PFSK-1 (cell line): ENCODE data around the gene KREMEN2.

Experiments
- FOXP2 ChIP-seq: optimal IDR thresholded peaks from 2 replicates; pipeline ENCODE3; 2011; ENCODE audit warnings: borderline replicate concordance, control low read depth, inconsistent platforms; ENCODE audit not compliant: insufficient read depth; ENCODE audit errors: extremely low read length, extremely low read depth
- POLR2AphosphoS5 ChIP-seq: IDR thresholded peaks from 2 replicates; pipeline ENCODE4 v1.6.1; 2012; ENCODE audit warnings: low read depth, mild to moderate bottlenecking, control low read depth, low read length, moderate library complexity
- REST ChIP-seq, 2 experiments: IDR thresholded peaks; 2 replicates each; pipeline versions ENCODE4 v1.6.1 to v1.8.0; 2011 to 2012; ENCODE audit warnings: low read depth in 2 of 2, low read length in 2 of 2, control low read depth in 1 of 2, inconsistent platforms in 1 of 2, mild to moderate bottlenecking in 1 of 2, moderate library complexity in 1 of 2; ENCODE audit not compliant: insufficient read depth in 1 of 2
- SIN3A ChIP-seq: IDR thresholded peaks from 2 replicates; pipeline ENCODE4 v1.6.1; 2012; ENCODE audit warnings: mild to moderate bottlenecking, low read length, moderate library complexity, borderline replicate concordance; ENCODE audit not compliant: insufficient read depth
- TAF1 ChIP-seq: IDR thresholded peaks from 2 replicates; pipeline ENCODE4 v1.6.1; 2012; ENCODE audit warnings: low read length, control low read depth, borderline replicate concordance; ENCODE audit not compliant: insufficient read depth

Gene KREMEN2

DNA sequence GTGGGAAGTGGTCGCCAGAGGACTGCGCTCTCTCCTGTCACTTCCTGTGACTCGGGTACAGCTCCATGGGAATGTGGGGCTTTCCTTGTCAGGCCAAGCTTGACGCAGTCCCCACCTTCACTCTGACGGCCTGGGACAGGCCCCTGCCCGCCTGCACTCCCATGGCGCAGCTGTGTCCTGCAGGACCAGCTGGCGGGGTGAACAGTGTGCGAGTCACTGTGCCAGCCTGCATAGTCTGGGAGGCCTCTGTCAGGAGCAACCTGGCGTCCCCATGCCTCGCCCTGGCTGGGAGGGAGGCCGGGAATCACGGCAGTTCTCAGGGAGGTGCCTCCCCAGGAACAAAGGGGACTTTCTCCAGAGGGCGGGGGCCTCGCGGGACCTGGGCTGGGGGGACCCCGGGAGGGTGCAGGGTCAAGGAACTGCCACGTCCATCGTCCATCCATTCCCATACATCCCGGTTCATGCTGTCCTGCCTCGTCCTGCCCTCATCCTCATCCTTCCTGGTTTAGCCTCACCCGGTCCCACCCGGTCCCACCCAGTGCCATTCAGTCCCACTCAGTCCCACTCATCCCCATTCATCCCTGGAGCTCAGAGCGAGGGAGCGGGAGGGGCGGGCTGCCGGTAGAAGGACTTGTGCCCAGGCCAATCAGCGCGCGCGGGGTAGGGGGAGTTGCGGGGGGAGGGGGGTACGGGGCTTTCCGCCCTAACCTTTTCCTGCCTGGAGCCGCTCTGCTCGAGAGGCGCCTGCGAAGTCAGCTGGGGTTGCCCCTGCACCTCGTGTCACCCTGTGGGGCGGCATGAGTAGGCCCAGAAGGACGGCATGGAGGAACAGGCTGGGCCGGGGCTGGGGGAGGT, 38.9 kb upstream of the KREMEN2 start:
- TF ChIP-seq TAF1 (no peak), POLR2AphosphoS5 (no peak), SIN3A (no peak), REST (IDR thresholded peaks at IDR 0.05; ENCODE audit: insufficient read depth in 1 of 2, low read depth in 2 of 2, low read length in 2 of 2) (no peak), FOXP2 (no peak)

DNA sequence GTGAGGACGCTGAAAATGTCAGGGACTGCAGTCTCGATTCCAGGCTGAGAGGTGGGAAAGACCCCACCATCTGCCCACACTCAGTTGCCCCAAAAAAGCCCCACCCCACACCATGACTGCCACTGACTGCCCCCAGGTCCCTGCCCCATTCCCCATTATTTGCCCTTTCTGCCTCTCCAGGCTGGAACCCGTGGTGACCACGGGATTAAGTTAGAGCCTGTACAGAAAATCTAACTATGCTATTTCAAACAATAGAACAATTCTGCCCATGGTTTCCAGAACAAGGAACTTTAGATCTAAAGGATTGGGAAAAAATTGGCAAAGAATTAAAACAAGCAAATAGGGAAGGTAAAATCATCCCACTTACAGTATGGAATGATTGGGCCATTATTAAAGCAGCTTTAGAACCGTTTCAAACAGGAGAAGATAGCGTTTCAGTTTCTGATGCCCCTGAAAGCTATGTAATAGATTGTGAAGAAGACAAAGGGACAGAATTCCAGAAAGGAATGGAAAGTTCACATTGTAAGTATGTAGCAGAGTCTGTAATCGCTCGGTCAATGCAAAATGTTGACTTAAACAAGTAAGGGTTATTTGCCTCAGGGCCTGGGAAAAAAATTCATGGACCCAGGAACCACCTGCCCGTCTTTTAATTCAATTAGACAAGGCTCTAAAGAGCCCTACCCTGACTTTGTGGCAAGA, 38.0 kb upstream of the KREMEN2 start:
- TF ChIP-seq TAF1 (no peak), POLR2AphosphoS5 (no peak), FOXP2 (no peak), REST (IDR thresholded peaks at IDR 0.05; ENCODE audit: insufficient read depth in 1 of 2, low read depth in 2 of 2, low read length in 2 of 2) (no peak)

- TF ChIP-seq POLR2AphosphoS5 (no peak), TAF1 (no peak), FOXP2 (no peak)
These were observed 37.5 kb upstream of the KREMEN2 start for GRCh38 chr16:2926650-2926999.

DNA sequence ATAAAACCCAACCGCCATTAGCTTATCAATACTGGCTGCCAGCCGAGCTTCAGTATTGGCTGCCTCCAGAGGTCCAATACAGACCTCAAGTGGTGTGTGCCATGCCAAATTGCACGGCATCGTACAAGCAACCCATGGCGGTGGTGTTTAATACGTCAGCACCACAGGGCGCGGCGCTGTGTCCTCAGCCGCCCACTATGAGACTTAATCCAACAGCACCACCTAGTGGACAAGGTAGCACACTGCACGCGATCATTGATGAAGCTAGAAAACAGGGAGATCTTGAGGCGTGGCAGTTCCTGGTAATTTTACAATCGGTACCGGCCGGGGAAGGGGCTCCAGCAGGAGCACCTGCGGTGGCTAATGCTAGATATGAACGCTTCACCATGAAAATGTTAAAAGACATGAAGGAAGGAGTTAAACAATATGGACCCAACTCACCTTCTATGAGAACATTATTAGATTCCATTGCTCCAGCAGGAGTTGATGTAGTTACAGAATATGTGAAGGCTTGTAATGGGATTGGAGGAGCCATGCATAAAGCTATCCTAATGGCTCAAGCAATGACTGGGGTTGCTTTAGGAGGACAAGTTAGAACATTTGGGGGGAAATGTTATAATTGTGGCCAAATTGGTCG, 36.9 kb upstream of the KREMEN2 start:
- TF ChIP-seq REST (IDR thresholded peaks at IDR 0.05; ENCODE audit: insufficient read depth in 1 of 2, low read depth in 2 of 2, low read length in 2 of 2): no peak

DNA sequence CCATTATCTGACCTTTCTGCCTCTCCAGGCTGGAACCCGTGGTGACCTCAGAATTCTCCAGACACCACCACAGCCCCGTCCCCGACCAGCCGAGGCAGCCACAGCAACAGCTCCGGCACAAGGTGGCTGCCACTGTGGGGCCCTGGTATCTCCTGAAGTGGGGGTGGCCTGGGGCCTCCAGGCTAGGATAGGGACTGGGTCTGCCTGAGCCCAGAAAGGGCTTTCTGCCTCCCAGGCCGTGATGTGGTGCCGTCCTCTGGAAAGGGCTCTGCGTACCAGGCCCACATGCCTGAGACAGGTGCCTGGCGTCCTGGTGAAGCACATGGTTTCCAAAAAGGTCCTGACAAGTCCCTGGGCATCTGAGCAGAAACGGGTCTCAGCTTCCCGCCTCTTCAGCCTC, 35.3 kb upstream of the KREMEN2 start:
- TF ChIP-seq TAF1 (no peak), SIN3A (no peak)

- TF ChIP-seq POLR2AphosphoS5 (no peak), TAF1 (no peak), REST (IDR thresholded peaks at IDR 0.05; ENCODE audit: insufficient read depth in 1 of 2, low read depth in 2 of 2, low read length in 2 of 2) (no peak), SIN3A (no peak), FOXP2 (no peak)
These were observed 34.4 kb upstream of the KREMEN2 start for GRCh38 chr16:2929693-2930092.
